Epidermal melanocyte (primary cell): ENCODE measurements around the gene KY.

ENCODE experiments used
- DNase-seq: peaks from one replicate; pipeline ENCODE4 v3.0.0; 2011; ENCODE audit warnings: low spot score; ENCODE audit not compliant: insufficient read length

KY gene

GRCh38 chr3:134646086-134646485 is 4.7 kb downstream of the KY start:
- no peak for DNase-seq

- DNase-seq: no peak
Measured at GRCh38 chr3:134645515-134645914, 5.3 kb downstream of the KY start.

- no peak for DNase-seq
Measured at GRCh38 chr3:134644731-134645514, 5.9 kb downstream of the KY start.

GRCh38 chr3:134643150-134643675 is 7.6 kb downstream of the KY start:
- DNase-seq: no peak

GRCh38 chr3:134642445-134643149 is 8.2 kb downstream of the KY start:
- DNase-seq: no peak

- DNase-seq: no peak
Measured at GRCh38 chr3:134641671-134642300, 9.0 kb downstream of the KY start.

- DNase-seq: no peak
Measured at GRCh38 chr3:134640872-134641470, 9.9 kb downstream of the KY start.

GRCh38 chr3:134640378-134640777 is 10.4 kb downstream of the KY start:
- DNase-seq: no peak

- no peak for DNase-seq
Measured at GRCh38 chr3:134638385-134639030, 12.3 kb downstream of the KY start.

- no peak for DNase-seq
Measured at GRCh38 chr3:134636406-134636805, 14.4 kb downstream of the KY start.

- no peak for DNase-seq
Measured at GRCh38 chr3:134630506-134630905, 20.3 kb downstream of the KY start.

GRCh38 chr3:134628884-134629283 is 21.9 kb downstream of the KY start:
- DNase-seq: no peak

GRCh38 chr3:134627831-134628230 is 23.0 kb downstream of the KY start:
- DNase-seq: no peak

GRCh38 chr3:134625885-134626741 is 24.7 kb downstream of the KY start:
- DNase-seq: no peak

GRCh38 chr3:134625462-134625861 is 25.4 kb downstream of the KY start:
- DNase-seq: no peak

- no peak for DNase-seq
Measured at GRCh38 chr3:134624537-134625287, 26.1 kb downstream of the KY start.

GRCh38 chr3:134623615-134624245 is 27.1 kb downstream of the KY start:
- no peak for DNase-seq

GRCh38 chr3:134622806-134623365 is 27.9 kb downstream of the KY start:
- no peak for DNase-seq

GRCh38 chr3:134621854-134622253 is 29.0 kb downstream of the KY start:
- DNase-seq: no peak
